Neural progenitor cell (in vitro differentiated cells): ENCODE measurements around the gene CEP290. TPM values are rescaled to one million over a fixed set of nuclear protein-coding genes. Genes with fewer than 3 reads are reported as not detected.

Experiments used
- DNase-seq: peaks from one replicate; pipeline ENCODE4 v3.0.0-alpha.2; 2016; ENCODE audit warnings: low spot score
- H2AFZ ChIP-seq: fragments of 200-600 bp; sonication (generic); replicated peaks from 2 replicates; pipeline ENCODE4 v1.6.1; 2016; ENCODE audit warnings: antibody characterized with exemption
- H3F3A ChIP-seq: fragments of 200-600 bp; sonication (generic); 2 replicates; pipeline ENCODE4 v1.6.1; 2016; ENCODE audit warnings: antibody characterized with exemption, low read depth
- H3K27ac ChIP-seq: fragments of 200-600 bp; sonication (generic); 2 replicates; pipeline ENCODE4 v1.5.1; 2016; ENCODE audit warnings: mild to moderate bottlenecking
- H3K27me3 ChIP-seq: fragments of 200-600 bp; sonication (generic); 2 replicates; pipeline ENCODE4 v1.6.1; 2016; ENCODE audit warnings: mild to moderate bottlenecking, moderate library complexity
- H3K36me3 ChIP-seq: fragments of 200-600 bp; sonication (generic); 2 replicates; pipeline ENCODE4 v1.5.1; 2016
- H3K4me1 ChIP-seq: fragments of 200-600 bp; sonication (generic); 2 replicates; pipeline ENCODE4 v1.6.1; 2016; ENCODE audit warnings: mixed run types
- H3K4me2 ChIP-seq: fragments of 200-600 bp; sonication (generic); 2 replicates; pipeline ENCODE4 v1.6.1; 2016
- H3K4me3 ChIP-seq: fragments of 200-600 bp; sonication (generic); 2 replicates; pipeline ENCODE4 v1.5.1; 2016
- H3K79me2 ChIP-seq: fragments of 200-600 bp; sonication (generic); 2 replicates; pipeline ENCODE4 v1.6.1; 2016; ENCODE audit warnings: low read depth
- H3K9ac ChIP-seq: fragments of 200-600 bp; sonication (generic); 2 replicates; pipeline ENCODE4 v1.6.1; 2016
- H3K9me3 ChIP-seq: fragments of 200-600 bp; sonication (generic); 2 replicates; pipeline ENCODE4 v1.5.1; 2016; ENCODE audit warnings: low read depth
- H4K20me1 ChIP-seq: fragments of 200-600 bp; sonication (generic); 2 replicates; pipeline ENCODE4 v1.6.1; 2016; ENCODE audit warnings: low read depth
- H3K27ac Mint-ChIP-seq: 3 replicates; pipeline ENCODE4 v1.8.0; 2021; ENCODE audit warnings: mixed read lengths
- H3K27me3 Mint-ChIP-seq: 2 replicates; pipeline ENCODE4 v1.8.0; 2022; ENCODE audit warnings: low read depth, mild to moderate bottlenecking, inconsistent platforms, moderate library complexity, mixed read lengths; ENCODE audit not compliant: insufficient read depth
- H3K36me3 Mint-ChIP-seq: 3 replicates; pipeline ENCODE4 v1.8.0; 2021; ENCODE audit warnings: mixed read lengths
- H3K4me1 Mint-ChIP-seq: 3 replicates; pipeline ENCODE4 v1.8.0; 2021; ENCODE audit warnings: mixed read lengths
- H3K4me3 Mint-ChIP-seq: 3 replicates; pipeline ENCODE4 v1.8.0; 2021; ENCODE audit warnings: mild to moderate bottlenecking, moderate library complexity, mixed read lengths
- H3K9me3 Mint-ChIP-seq: 3 replicates; pipeline ENCODE4 v1.8.0; 2020; ENCODE audit warnings: mixed read lengths
- CTCF ChIP-seq: fragments of 200-600 bp; sonication (generic); IDR thresholded peaks from 2 replicates; pipeline ENCODE4 v1.5.1; 2017; ENCODE audit warnings: antibody characterized with exemption, mild to moderate bottlenecking
- EZH2 ChIP-seq: fragments of 200-600 bp; sonication (generic); IDR thresholded peaks from 2 replicates; pipeline ENCODE4 v1.6.1; 2017; ENCODE audit warnings: antibody characterized with exemption, mild to moderate bottlenecking, moderate library complexity
- EZH2phosphoT487 ChIP-seq: fragments of 200-600 bp; sonication (generic); IDR thresholded peaks from 2 replicates; pipeline ENCODE4 v1.6.1; 2017; ENCODE audit warnings: antibody characterized with exemption
- total RNA-seq: library from RNA; depleted of rRNA; stranded (reverse); fragments of >200 nt; gene quantifications from 2 replicates; pipeline ENCODE4 v1.2.3, GENCODE V29; 2015; ENCODE audit warnings: low replicate concordance

The CEP290 gene
- total RNA-seq, 1 donor from 2014 or later, result 32.1 TPM

GRCh38 chr12:88062474-88062873 lies 79.4 kb downstream of the CEP290 start:
- no peak overlapping the region for H3K27ac Mint-ChIP-seq
- H3K36me3 Mint-ChIP-seq, result peaks cover 24% of the 10 kb centered on the region
- H3K4me1 ChIP-seq, result no peaks in the 10 kb centered on the region

GRCh38 chr12:88058719-88059077 lies 83.2 kb downstream of the CEP290 start:
- Histone ChIP-seq H3K27me3 (no peaks in the 10 kb centered on the region), H3K36me3 (no peaks in the 10 kb centered on the region), H3K9me3 (no peaks in the 10 kb centered on the region), H4K20me1 (no peaks in the 10 kb centered on the region), H3K4me1 (no peaks in the 10 kb centered on the region), H3K79me2 (no peaks in the 10 kb centered on the region), H3K27ac (no peak overlapping the region), H3F3A (no peaks in the 10 kb centered on the region), H2AFZ (no peak overlapping the region), H3K9ac (no peak overlapping the region), H3K4me3 (no peak overlapping the region), H3K4me2 (no peak overlapping the region)
- H3K4me3 Mint-ChIP-seq, result no peak overlapping the region
- DNase-seq, result no peak
- TF ChIP-seq CTCF (no peak), EZH2 (no peak), EZH2phosphoT487 (no peak)
- H3K36me3 Mint-ChIP-seq, result peaks cover 29% of the 10 kb centered on the region
- H3K27ac Mint-ChIP-seq, result no peak overlapping the region
- H3K4me1 Mint-ChIP-seq, result no peaks in the 10 kb centered on the region
- no peaks in the 10 kb centered on the region for H3K27me3 Mint-ChIP-seq
- H3K9me3 Mint-ChIP-seq, result no peaks in the 10 kb centered on the region

More at GRCh38 chr12:88062474-88062873, 79.4 kb downstream of the CEP290 start:
- H4K20me1 ChIP-seq, result no peaks in the 10 kb centered on the region
- H3K9me3 Mint-ChIP-seq, result no peaks in the 10 kb centered on the region
- no peak overlapping the region for H2AFZ ChIP-seq
- H3K4me2 ChIP-seq, result no peak overlapping the region
- no peak overlapping the region for H3K9ac ChIP-seq
- H3K4me1 Mint-ChIP-seq, result no peaks in the 10 kb centered on the region
- H3F3A ChIP-seq, result no peaks in the 10 kb centered on the region
- H3K27ac ChIP-seq, result no peak overlapping the region
- no peaks in the 10 kb centered on the region for H3K36me3 ChIP-seq
- H3K27me3 ChIP-seq, result no peaks in the 10 kb centered on the region
- TF ChIP-seq CTCF (no peak), EZH2phosphoT487 (no peak), EZH2 (no peak)
- peaks cover 2% of the 10 kb centered on the region for H3K27me3 Mint-ChIP-seq
- H3K4me3 Mint-ChIP-seq, result no peak overlapping the region
- DNase-seq, result no peak
- H3K4me3 ChIP-seq, result no peak overlapping the region
- no peaks in the 10 kb centered on the region for H3K79me2 ChIP-seq
- no peaks in the 10 kb centered on the region for H3K9me3 ChIP-seq

- H3K4me3 ChIP-seq, result no peak overlapping the region
- no peaks in the 10 kb centered on the region for H3K79me2 ChIP-seq
- H3K27ac ChIP-seq, result no peak overlapping the region
- H3K9ac ChIP-seq, result no peak overlapping the region
- no peak for TF ChIP-seq CTCF
- no peak overlapping the region for H3K4me2 ChIP-seq
- Mint-ChIP-seq H3K27me3 (no peaks in the 10 kb centered on the region), H3K4me3 (no peak overlapping the region), H3K4me1 (no peaks in the 10 kb centered on the region), H3K27ac (no peak overlapping the region), H3K36me3 (peaks cover 26% of the 10 kb centered on the region), H3K9me3 (no peaks in the 10 kb centered on the region)
- H3K4me1 ChIP-seq, result no peaks in the 10 kb centered on the region
- no peaks in the 10 kb centered on the region for H4K20me1 ChIP-seq
- no peak overlapping the region for H2AFZ ChIP-seq
- no peaks in the 10 kb centered on the region for H3K36me3 ChIP-seq
- no peaks in the 10 kb centered on the region for H3K27me3 ChIP-seq
- H3F3A ChIP-seq, result no peaks in the 10 kb centered on the region
- DNase-seq, result no peak
- no peaks in the 10 kb centered on the region for H3K9me3 ChIP-seq
Observed at GRCh38 chr12:88057994-88058718, 83.7 kb downstream of the CEP290 start.
